Spleen (tissue), 11 donors: Measurements from ENCODE around the gene SPATA31D3. TPM values are rescaled to one million over a fixed set of nuclear protein-coding genes. Genes with fewer than 3 reads are reported as not detected.
"Not testable (repeated sequence)": the region's sequence is repeated elsewhere in the genome, so short reads cannot be mapped to it uniquely, and the experiment has no call there.

Experiments used
- DNase-seq: peaks from one replicate; pipeline ENCODE4 v3.0.0-alpha.2; 2020
- H3K27ac ChIP-seq, 8 donors: fragments of 200-600 bp; sonication (generic) in 7 of 8; 1 replicate in 4 of 8; 2 replicates in 4 of 8; pipeline versions ENCODE4 v1.5.0 to v1.8.0; 2016 to 2021; ENCODE audit warnings: inconsistent platforms in 4 of 8, mild to moderate bottlenecking in 4 of 8, moderate library complexity in 1 of 8
- H3K27me3 ChIP-seq, 7 donors: fragments of 200-600 bp; sonication (generic) in 6 of 7; replicated peaks in 1 of 7; 1 replicate in 4 of 7; 2 replicates in 3 of 7; pipeline versions ENCODE4 v1.5.0 to v1.8.0; 2016 to 2021; ENCODE audit warnings: inconsistent platforms in 3 of 7, mild to moderate bottlenecking in 1 of 7
- H3K36me3 ChIP-seq, 6 donors: fragments of 200-600 bp; sonication (generic) in 5 of 6; 1 replicate in 4 of 6; 2 replicates in 2 of 6; pipeline versions ENCODE4 v1.5.0 to v1.8.0; 2016 to 2021; ENCODE audit warnings: inconsistent platforms in 2 of 6
- H3K4me1 ChIP-seq, 6 donors: fragments of 200-600 bp; sonication (generic) in 5 of 6; 1 replicate in 3 of 6; 2 replicates in 3 of 6; pipeline versions ENCODE4 v1.5.0 to v1.8.0; 2016 to 2021; ENCODE audit warnings: inconsistent platforms in 3 of 6
- H3K4me3 ChIP-seq, 8 donors: fragments of 200-600 bp; sonication (generic) in 7 of 8; 1 replicate in 4 of 8; 2 replicates in 4 of 8; pipeline versions ENCODE4 v1.5.0 to v1.8.0; 2016 to 2021; ENCODE audit warnings: inconsistent platforms in 4 of 8, mild to moderate bottlenecking in 4 of 8, moderate library complexity in 2 of 8
- H3K9me3 ChIP-seq, 8 donors: fragments of 200-600 bp; sonication (generic) in 7 of 8; 1 replicate in 4 of 8; 2 replicates in 4 of 8; pipeline versions ENCODE4 v1.5.0 to v1.8.0; 2016 to 2021; ENCODE audit warnings: inconsistent platforms in 4 of 8
- POLR2A ChIP-seq, 3 donors: fragments of 450-650 bp; IDR thresholded peaks; one replicate each; pipeline ENCODE4 v1.5.1; 2017; ENCODE audit warnings: antibody characterized with exemption in 3 of 3, mild to moderate bottlenecking in 1 of 3
- POLR2AphosphoS5 ChIP-seq, 3 donors: sonication (generic); formaldehyde crosslinking; IDR thresholded peaks; one replicate each; pipeline ENCODE4 v1.5.1; 2017; ENCODE audit warnings: antibody characterized with exemption in 3 of 3
- WGBS, 5 donors: extraction: QIAGEN DNeasy Blood & Tissue Kit in 3 of 5; methylation state at CpG; one replicate each; pipeline versions ENCODE4 v1.1.5 to v1.1.7; 2013 to 2018; 5-methylcytosine and 5-hydroxymethylcytosine counted together
- intact Hi-C: fragments of 100-400 bp; cut with DNase I; formaldehyde crosslinking; loops from one replicate; pipeline ENCODE4 v1.15.0; 2023; ENCODE audit warnings: low total_unique reads
- polyA plus RNA-seq, 3 donors: library from polyadenylated mRNA; stranded (reverse); fragments of 200-250 nt; gene quantifications; one replicate each; pipeline ENCODE4 v1.2.1, GENCODE V29; 2013
- total RNA-seq, 7 donors: library from RNA; depleted of rRNA in 3 of 7; stranded (reverse); fragments of >200 nt in 3 of 7; fragmentation: NEBNext Ultra II Directional in 4 of 7; extraction: Animal tissue kit (Norgen Biotek cat#: 25700) in 4 of 7; gene quantifications; one replicate each; pipeline versions ENCODE4 v1.1.0 to v1.2.1, GENCODE V29; 2016 to 2021
- TF ChIP-seq, protein P1 (sequence below), 11 experiments: fragments of 200-600 bp in 7 of 11; fragments of 450-650 bp in 4 of 11; sonication (generic) in 4 of 11; IDR thresholded peaks in 8 of 11; conservative IDR thresholded peaks in 3 of 11; 1 replicate in 7 of 11; 2 replicates in 4 of 11; pipeline versions ENCODE4 v1.4.0 to v1.8.0; 2016 to 2021; ENCODE audit warnings: antibody characterized with exemption in 11 of 11, inconsistent platforms in 4 of 11, mild to moderate bottlenecking in 1 of 11
- donor health status: healthy with polysubstance abuse.
- donor health status: DM: no; HTN: no; CAD: no; lungs with moderate emphysema.
- donor health status: DM: no; HTN: no; CAD: no.
- donor health status: Bipolar disorder and iron deficiency.
- donor health status: healthy.
- donor health status: DM: no; HTN: no; CAD: no.
- donor health status: DM: yes; HTN: yes; CAD: no.

Gene SPATA31D3
- total and polyA plus RNA-seq, 10 donors = 0.03 TPM; not detected in 9

DNA sequence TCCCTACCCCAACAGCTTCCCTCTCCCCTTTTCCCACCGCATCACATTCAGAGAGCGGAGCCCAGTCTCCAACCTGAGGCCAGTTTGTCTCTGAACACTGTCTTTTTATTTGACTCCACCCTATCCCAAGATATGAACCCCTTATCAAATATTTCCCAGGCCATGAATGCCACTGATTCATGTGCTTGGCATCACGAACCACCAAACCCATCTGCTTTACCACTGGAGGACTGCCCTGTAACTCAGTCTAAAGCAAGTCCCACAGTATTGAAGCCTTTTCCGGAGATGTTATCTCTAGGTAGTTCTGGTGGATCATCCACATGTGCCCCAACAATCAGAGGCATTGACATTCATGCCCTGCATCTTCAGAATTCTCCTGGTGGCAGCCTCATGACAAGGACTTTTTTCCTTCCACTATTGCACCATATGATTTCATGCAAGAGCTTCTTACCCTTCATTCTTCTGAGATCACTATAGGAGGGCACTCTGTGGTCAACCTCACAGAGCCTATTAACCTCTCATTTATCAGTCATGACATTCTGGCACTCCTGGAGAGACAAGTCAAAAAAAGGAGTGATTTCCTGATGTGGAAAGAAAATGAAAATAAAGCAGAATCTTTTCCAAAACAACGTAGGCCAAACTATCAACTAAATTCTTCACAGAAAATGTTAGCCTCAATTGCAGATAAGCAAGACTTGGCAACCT lies 27.3 kb upstream of the SPATA31D3 start:
- H3K9me3 ChIP-seq = no peaks in the 10 kb centered on the region
- no peak overlapping the region for H3K27ac ChIP-seq
- H3K36me3 ChIP-seq = no peaks in the 10 kb centered on the region
- TF ChIP-seq POLR2AphosphoS5 (IDR thresholded peaks at IDR 0.05) (no peak), POLR2A (IDR thresholded peaks at IDR 0.05) (no peak)
- TF ChIP-seq, protein P1, sequence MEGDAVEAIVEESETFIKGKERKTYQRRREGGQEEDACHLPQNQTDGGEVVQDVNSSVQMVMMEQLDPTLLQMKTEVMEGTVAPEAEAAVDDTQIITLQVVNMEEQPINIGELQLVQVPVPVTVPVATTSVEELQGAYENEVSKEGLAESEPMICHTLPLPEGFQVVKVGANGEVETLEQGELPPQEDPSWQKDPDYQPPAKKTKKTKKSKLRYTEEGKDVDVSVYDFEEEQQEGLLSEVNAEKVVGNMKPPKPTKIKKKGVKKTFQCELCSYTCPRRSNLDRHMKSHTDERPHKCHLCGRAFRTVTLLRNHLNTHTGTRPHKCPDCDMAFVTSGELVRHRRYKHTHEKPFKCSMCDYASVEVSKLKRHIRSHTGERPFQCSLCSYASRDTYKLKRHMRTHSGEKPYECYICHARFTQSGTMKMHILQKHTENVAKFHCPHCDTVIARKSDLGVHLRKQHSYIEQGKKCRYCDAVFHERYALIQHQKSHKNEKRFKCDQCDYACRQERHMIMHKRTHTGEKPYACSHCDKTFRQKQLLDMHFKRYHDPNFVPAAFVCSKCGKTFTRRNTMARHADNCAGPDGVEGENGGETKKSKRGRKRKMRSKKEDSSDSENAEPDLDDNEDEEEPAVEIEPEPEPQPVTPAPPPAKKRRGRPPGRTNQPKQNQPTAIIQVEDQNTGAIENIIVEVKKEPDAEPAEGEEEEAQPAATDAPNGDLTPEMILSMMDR (IDR thresholded peaks at IDR 0.05 in 8 of 11, conservative IDR thresholded peaks at IDR 0.05 in 3 of 11) = no peak
- no peaks in the 10 kb centered on the region for H3K4me1 ChIP-seq
- WGBS, 5 donors = 86 to 94% (median 91%) methylated on average over 5 of the region's 5 CpGs
- H3K27me3 ChIP-seq = peaks cover 0 to 6% (median 0%) of the 10 kb centered on the region in 7 donors
- H3K4me3 ChIP-seq = no peak overlapping the region
- intact Hi-C loops = no loop called here
- DNase-seq = no peak

DNA sequence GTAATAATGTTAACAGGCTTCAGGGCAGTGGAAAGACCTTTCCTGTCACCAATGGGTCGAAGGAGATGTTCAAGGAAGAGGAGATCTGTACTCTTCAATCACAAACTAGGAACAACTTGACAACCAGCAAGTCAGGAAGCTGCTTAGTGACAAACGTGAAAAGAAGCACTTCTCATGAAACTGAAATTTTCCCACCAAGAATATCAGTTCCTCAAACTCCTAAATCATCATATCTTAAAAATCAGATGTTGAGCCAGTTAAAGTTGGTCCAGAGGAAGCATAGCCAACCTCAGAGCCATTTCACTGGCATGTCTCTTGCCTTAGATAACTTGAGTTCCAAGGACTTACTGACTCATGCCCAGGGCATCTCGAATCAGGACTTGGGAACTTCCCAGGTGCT lies 24.8 kb upstream of the SPATA31D3 start:
- intact Hi-C loops, H3K9me3 ChIP-seq, H3K4me1 ChIP-seq, DNase-seq, H3K4me3 ChIP-seq, H3K27me3 ChIP-seq, H3K27ac ChIP-seq, H3K36me3 ChIP-seq: not testable (repeated sequence)
- 20 to 52% (median 36%) methylated on average over 1 of the region's 3 CpGs for WGBS, 5 donors

DNA sequence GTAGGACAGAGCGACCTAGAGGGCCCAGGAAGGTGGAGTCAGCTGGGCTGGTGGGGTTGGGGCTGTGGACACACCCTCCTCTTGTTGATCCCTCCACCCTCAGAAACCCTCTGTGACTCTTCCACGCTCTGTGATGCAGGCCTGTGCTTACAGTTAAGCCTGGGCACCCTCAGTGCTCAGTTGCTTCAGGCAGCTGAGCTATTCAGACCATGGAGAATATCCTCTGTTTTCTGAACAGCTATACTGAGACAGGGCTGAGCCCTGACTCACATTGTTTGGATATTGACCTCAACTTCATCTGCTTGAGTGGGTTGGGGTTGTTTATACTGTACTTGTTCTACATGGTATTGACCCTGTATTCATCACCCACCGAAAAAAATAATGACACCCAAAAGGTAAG lies 15.0 kb upstream of the SPATA31D3 start, which contains the start of gene SPATA31D4:
Gene SPATA31D4, plus strand, starts transcription at position 124 of the 400 bp plus-strand sequence. Its CDS starts 86 bp downstream, at position 210.
- H3K27me3 ChIP-seq, H3K36me3 ChIP-seq, H3K4me3 ChIP-seq, intact Hi-C loops, H3K4me1 ChIP-seq, H3K27ac ChIP-seq, DNase-seq, H3K9me3 ChIP-seq: not testable (repeated sequence)
- no CpG with 5 or more reads among the region's 3 CpGs for WGBS, 5 donors

DNA sequence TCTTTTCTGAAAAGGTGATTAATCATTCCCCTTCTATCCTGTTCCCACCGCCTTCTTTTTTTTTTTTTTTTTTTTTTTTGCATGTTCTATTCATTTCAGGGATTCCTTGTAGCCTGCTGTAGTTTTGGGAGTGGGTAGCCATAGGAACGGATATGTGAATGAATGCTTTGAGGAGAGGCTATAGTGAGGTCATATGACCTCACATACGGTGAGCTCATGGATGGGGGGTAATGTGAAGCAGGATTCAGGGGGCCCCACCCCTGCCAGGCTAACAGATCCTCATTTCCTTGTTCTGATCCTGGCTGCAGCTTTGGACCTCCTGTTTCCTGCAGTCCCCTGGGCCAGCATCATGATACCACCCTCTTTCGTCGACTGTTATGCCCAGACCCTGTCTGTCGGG lies 13.2 kb upstream of the SPATA31D3 start:
- intact Hi-C loops, H3K27ac ChIP-seq, H3K36me3 ChIP-seq, H3K4me1 ChIP-seq, H3K9me3 ChIP-seq, DNase-seq, H3K27me3 ChIP-seq, H3K4me3 ChIP-seq: not testable (repeated sequence)
- no CpG with 5 or more reads among the region's 6 CpGs for WGBS, 5 donors

DNA sequence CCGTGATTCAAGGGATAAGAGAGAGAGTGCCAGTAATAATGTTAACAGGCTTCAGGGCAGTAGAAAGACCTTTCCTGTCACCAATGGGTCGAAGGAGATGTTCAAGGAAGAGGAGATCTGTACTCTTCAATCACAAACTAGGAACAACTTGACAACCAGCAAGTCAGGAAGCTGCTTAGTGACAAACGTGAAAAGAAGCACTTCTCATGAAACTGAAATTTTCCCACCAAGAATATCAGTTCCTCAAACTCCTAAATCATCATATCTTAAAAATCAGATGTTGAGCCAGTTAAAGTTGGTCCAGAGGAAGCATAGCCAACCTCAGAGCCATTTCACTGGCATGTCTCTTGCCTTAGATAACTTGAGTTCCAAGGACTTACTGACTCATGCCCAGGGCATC lies 9.8 kb upstream of the SPATA31D3 start:
- H3K27me3 ChIP-seq, H3K4me1 ChIP-seq, H3K36me3 ChIP-seq, H3K4me3 ChIP-seq, intact Hi-C loops, H3K9me3 ChIP-seq, DNase-seq, H3K27ac ChIP-seq: not testable (repeated sequence)
- no CpG with 5 or more reads among the region's 3 CpGs for WGBS, 5 donors

DNA sequence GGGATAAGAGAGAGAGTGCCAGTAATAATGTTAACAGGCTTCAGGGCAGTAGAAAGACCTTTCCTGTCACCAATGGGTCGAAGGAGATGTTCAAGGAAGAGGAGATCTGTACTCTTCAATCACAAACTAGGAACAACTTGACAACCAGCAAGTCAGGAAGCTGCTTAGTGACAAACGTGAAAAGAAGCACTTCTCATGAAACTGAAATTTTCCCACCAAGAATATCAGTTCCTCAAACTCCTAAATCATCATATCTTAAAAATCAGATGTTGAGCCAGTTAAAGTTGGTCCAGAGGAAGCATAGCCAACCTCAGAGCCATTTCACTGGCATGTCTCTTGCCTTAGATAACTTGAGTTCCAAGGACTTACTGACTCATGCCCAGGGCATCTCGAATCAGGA lies 5.3 kb downstream of the SPATA31D3 start:
- H3K27me3 ChIP-seq, H3K4me1 ChIP-seq, H3K27ac ChIP-seq, H3K9me3 ChIP-seq, intact Hi-C loops, H3K36me3 ChIP-seq, H3K4me3 ChIP-seq, DNase-seq: not testable (repeated sequence)
- 40 to 88% (median 58%) methylated on average over 1 of the region's 3 CpGs; no CpG with 5 or more reads in 2 of the 5 donors for WGBS, 5 donors

DNA sequence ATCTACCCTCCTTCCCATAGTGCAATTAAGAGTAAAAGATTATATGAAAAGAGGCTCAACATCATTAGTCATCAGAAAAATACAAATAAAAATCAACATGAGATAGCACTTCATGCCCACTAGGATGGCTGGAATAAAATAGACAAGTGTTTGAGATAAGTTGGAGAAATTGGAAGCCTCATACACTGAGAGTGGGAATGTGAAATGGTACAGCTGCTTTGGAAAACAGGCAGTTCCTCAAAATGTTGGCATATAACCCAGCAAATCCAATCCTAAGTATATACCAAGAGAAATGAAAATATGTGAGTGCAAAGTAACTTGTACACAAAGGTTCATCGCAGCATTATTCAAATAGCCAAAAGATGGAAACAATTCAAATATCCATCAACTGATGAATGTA lies 9.8 kb downstream of the SPATA31D3 start:
- no peak for DNase-seq
- no peak overlapping the region for H3K27ac ChIP-seq
- H3K36me3 ChIP-seq = no peaks in the 10 kb centered on the region
- H3K9me3 ChIP-seq = peaks cover 4 to 41% (median 37%) of the 10 kb centered on the region in 8 donors
- H3K4me1 ChIP-seq = no peaks in the 10 kb centered on the region
- intact Hi-C loops = no loop called here
- H3K27me3 ChIP-seq = no peaks in the 10 kb centered on the region
- 91 to 100% (median 97%) methylated on average over 1 of the region's 1 CpG for WGBS, 5 donors
- no peak for TF ChIP-seq POLR2AphosphoS5 (IDR thresholded peaks at IDR 0.05)
- TF ChIP-seq, protein P1 (IDR thresholded peaks at IDR 0.05 in 8 of 11, conservative IDR thresholded peaks at IDR 0.05 in 3 of 11) = no peak
- TF ChIP-seq POLR2A (IDR thresholded peaks at IDR 0.05) = no peak
- H3K4me3 ChIP-seq = no peak overlapping the region
